HG03378 (cell line): ENCODE data around the gene LCE7A.

ENCODE experiments used
- ATAC-seq: cut with Tn5 transposase; IDR thresholded peaks from one replicate; pipeline ENCODE4 v1.9.1; 2021; ENCODE audit warnings: mild to moderate bottlenecking, moderate library complexity; ENCODE audit not compliant: unreplicated experiment

LCE7A gene, protein sequence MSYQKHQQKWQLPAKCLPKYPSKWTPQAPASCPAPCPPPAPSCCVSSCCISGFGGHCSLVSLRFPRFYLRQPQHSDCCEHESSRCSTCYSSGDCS

DNA sequence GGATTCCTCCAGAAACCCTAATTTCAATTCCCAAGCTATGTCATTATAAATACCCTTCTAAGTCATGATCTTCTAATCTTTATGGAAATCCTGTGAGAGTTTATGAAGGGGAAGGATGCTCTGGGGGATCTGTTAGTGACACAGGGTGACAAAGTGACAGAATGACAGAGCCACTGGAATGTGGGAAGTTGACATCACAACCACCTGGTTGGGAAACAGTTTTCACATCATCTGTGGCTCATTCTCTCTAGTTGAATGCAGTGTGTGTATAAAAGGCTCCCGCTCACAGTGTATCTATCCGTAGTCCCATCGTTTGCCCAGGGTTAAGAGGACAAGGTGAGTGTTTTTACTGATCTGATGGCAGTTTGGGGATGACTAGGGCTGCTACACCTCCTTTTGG, at the start of gene LCE7A:
Gene LCE7A (plus strand): TSS at position 301 of the 400 bp plus-strand sequence. CDS start 702 bp downstream, outside the sequence.
- ATAC-seq: no peak

DNA sequence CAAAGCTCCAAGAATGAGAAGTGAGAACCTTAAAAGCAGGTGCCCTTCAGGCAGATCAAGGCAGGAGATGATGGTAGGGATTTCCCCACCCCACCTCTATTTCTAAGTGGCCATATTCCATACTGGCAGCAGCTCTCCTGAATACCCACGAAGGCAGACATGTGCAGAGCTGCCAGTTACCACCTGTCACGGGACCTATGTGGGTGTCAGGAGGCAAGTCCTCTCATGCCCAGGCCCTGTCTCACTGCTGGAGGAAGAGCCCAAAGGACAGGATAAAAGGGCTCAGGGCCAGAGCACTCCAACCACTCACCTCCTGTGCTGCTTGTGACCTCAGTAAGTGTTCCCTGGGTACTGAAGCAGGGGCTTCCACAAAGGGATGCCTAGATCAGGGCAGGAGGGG, 48.7 kb upstream of the LCE7A start:
- no peak for ATAC-seq

DNA sequence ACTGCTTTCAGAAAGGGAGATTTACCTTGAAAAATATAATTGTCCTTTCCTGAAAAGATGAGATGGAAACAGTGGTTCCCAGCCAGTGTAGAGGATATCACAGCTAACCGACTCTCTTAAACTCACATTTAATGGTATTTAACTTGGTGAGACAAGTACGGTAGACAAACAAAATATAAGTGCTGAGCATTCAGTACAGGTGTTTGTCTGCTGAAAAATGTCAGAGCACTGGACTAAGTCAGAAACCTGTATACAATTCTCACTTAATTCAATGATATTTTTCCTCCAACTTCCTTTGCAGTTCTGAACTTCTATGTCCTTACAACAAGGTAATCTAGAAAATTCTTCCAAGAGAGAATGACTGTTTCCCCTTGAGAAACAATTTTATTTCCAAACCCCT, 48.1 kb upstream of the LCE7A start, which contains the start of gene LCE1B:
Gene LCE1B (plus strand): TSS at position 301 of the 400 bp plus-strand sequence. CDS start 476 bp downstream, outside the sequence.
- no peak for ATAC-seq

DNA sequence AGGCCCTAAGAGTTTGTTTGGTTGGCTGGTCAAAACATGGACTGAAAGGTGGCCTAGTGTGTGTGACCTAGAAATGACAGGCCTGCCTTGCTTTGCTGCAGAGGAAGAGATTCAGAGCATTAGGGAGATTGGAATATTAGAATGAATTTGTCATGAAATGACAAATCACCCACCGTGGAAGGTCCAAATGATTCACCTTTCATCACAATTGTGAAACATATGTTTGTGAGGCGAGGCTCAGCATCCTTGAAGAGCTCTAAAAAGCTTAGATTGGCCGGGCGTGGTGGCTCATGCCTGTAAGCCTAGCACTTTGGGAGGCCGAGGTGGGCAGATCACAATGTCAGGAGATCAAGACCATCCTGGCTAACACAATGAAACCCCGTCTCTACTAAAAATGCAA, 42.5 kb upstream of the LCE7A start:
- no peak for ATAC-seq

DNA sequence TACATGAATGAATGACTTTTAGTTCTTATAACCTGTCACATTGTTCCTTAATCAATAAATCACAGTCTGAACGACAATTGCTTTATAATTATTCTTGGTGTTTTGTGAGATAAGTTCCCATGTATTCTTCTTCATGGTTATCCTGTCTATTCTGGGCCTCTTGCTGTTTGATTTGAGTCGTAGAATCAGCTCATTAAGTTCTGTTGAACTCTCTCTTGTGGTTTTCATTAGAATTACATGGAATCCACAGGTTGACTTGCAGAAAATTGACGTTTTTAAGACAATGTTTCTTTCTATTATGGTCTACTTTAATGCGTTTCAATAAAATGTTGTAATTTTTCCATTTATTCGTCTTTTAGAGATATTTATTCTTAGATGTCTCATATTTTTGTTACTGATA, 36.5 kb upstream of the LCE7A start:
- ATAC-seq: no peak

DNA sequence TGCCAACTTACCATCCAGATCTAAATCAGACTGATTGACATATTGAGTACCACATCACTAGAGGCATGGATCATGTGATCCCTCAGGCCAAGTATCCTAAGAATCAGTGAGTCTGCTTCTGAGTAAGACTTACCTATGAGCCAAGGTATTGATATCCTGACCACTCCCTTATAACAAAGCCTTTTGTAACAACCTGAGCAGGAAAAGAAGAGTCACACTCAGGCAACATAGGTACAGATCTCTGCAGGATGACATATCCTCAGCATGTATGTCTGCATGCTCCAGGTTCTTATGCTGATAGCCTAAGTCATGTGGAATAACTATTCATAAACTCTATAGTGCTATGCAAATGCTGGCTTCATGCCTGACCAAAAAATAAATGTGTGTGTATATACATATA, 34.8 kb upstream of the LCE7A start:
- no peak for ATAC-seq

DNA sequence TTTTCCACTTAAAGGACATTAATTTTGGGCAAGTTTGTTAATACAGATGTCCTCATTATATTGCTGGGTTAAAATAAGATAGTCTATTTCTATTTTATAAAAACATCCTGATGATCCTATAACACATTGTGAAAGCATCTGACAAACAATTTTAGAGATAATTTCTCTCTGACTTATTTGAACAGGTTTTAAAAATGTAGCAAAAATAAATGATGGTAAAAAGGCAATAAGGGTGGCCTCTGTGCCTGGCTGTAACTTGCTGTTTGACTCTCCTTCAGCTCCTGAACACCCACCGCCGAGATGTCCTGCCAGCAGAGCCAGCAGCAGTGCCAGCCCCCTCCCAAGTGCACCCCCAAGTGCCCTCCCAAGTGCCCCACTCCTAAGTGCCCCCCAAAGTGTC, 32.6 kb upstream of the LCE7A start, which contains the start of gene LCE1A:
Gene LCE1A (plus strand): TSS at position 301 of the 400 bp plus-strand sequence. CDS start 0 bp downstream, at position 301.
- ATAC-seq: no peak

DNA sequence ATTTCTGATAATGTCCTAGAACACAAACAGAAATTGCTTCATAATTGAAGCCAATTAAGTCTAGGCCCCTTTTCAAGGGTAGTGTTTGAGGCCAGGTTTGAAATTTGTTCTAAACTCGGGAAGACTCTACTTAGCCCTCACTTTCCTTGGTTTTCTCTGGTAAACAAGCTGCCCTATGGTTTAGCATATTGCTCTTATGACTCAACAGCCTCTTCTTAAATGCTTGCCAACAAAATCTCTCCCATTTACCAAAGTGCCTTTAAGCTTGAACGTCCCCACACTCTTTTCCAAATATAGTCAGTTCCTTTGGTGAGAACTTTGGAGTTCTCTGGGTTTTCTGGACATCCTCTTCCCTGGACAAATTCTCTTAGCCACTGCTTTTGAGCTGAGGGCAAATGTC, 22.9 kb upstream of the LCE7A start:
- no peak for ATAC-seq

DNA sequence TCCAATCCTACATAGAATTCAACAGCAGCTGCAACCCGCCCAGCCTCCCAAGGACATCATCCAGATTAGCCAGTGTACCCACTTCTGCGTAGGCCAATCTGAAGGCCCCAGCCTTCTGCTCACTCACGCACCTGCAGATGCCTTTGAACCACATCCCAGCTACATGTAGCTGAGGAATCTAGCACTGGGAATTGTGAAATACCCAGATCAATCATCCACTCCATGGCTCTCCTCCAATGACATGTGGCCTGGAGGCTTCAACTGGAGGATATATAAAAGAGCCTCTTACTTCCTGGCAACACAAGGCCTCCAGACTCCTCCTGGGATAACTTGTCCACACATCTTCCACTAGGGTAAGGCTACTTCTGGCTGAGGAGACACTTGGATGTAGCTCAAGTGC, 17.2 kb upstream of the LCE7A start, which contains the start of gene LCE6A:
Gene LCE6A (plus strand): TSS at position 301 of the 400 bp plus-strand sequence. CDS start 665 bp downstream, outside the sequence.
- ATAC-seq: no peak

DNA sequence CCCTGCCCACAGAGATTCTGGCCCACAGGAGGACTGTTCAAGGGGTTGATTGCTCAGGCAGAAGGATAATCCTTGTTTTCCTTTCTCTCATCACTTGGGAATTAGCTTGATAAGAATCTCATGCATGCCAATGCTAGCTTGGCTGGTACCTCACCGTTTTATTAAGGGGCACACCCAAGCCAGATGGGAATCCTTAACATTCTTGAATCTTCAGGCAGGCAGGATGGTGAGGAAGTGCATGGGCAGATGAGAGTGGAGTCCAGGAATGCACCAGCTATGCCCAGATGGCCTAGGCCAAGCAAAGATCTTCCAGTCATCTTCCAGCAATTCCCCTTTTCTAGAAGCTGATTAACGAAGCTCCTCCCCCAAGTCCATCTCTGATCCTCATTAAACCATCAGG, 4.1 kb upstream of the LCE7A start:
- ATAC-seq: no peak

DNA sequence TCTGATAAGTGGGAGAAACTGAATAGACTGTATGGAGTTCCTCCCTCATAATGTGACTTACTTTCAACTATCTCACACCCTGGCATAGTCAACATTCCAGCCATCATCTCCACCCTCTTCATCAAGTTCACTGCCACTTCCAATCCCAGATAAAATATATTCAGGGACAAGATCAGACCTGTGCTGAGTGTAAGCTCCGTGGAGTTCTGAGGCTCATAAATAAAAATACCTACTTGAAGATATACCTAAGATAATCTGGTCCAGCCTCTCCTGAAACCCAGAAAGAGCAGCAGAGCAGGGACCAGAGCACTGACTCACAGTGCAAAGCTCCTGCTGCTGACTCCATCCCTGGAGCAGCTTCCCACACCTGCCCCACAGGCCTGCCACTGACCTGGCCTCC, 1.7 kb upstream of the LCE7A start:
- ATAC-seq: no peak

DNA sequence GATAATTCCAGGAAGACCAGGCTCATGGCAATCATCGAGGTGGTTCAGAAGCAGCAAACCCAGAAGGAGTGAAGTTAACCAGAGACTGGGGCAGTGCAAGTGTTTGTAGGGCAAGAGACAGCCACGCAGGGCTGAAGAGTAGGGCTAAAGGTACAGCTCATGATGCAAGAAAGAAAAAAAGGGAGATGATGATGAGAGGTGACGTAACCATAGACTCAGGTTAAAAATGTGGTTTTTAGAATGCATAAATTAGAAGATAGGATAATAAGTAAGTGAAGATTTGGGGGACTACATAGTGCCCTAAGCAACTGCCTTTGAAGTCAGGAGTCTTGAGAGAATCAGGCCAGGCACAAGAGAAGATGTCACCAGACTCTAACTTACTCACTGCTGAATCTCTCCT, 333 bp downstream of the LCE7A start:
- ATAC-seq: no peak

DNA sequence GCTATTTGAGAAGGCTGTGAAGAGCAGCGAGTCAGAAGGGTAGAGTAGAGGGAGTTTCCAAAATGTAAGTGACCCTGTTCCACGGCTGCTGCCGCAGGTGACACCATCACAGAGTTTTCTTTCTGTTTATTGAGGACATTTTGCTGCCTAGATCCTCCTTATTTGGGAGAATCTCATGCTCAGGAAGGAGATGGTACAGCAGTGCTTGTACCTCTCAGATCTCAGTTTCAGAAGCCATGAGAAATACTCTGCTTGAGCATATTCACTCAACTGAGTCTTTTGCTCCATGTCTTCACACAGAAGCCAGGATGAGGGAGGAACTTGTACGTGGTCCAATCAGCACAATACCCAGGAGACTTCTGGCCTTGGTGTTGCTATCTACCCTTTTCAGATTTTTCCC, 1.6 kb downstream of the LCE7A start:
- ATAC-seq: no peak

DNA sequence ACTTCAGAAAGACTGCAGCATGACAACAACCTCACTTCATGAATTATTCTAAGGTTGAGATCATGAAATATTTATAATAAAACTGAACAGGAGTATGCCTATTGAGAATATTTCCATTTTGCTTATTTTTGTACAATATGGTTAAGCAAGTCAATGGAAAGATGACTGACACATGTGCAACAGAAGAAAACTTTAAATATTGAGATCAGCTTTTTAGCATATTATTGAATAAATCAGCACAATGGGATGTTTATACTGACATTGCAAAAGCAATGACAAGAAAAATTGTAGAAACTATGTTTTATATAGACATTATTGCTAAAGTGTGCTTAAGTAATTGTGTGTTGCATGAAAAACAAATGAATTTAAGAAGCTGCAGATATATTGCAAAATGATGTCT, 4.6 kb downstream of the LCE7A start:
- ATAC-seq: no peak

DNA sequence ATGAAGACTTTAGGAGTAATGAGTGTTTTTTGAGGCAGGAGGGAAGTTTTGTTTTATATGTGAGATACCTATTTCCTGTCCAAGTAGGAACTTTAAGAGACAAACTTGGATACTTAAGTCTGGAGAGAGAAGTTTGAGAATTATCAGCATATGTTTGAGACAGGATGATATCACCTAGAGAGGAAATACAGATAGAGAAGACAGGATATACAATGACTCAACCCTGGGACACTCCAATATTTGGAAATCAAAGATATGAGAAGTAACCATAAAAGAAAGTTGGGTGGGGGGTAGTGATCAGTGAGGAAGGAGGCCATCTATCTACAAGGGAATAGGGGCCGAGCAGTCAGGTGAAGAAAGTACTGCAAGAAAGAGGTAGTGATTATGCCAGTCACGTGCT, 6.5 kb downstream of the LCE7A start:
- no peak for ATAC-seq

DNA sequence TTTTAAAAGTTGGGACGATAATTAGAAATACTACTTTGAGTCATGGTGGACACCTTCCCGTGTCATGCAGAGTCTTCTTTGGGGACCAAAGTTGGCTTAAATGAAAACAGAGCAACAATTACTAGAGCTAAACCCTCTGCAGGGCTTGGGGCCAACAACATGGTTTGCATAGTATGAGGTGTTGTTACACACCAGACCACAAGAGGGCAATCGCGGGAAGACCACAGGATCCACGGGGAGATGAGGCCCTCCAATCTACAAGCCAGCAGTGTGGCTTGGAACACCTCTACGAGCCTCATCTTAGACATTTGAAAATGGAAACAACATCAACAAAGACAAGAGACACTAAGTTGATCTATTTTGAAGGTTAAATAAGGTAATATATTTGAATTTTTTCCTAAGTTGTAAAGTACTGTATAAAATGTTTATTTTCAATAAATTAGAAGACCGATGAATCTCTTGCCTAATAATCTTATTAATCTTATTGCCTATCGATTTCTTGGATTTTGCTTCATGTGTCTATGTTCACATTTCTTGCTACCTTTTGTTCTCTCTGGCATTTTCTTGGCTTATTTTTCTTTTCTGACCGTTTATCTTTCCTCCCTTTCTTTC, 10.1 kb downstream of the LCE7A start:
- ATAC-seq: no peak

DNA sequence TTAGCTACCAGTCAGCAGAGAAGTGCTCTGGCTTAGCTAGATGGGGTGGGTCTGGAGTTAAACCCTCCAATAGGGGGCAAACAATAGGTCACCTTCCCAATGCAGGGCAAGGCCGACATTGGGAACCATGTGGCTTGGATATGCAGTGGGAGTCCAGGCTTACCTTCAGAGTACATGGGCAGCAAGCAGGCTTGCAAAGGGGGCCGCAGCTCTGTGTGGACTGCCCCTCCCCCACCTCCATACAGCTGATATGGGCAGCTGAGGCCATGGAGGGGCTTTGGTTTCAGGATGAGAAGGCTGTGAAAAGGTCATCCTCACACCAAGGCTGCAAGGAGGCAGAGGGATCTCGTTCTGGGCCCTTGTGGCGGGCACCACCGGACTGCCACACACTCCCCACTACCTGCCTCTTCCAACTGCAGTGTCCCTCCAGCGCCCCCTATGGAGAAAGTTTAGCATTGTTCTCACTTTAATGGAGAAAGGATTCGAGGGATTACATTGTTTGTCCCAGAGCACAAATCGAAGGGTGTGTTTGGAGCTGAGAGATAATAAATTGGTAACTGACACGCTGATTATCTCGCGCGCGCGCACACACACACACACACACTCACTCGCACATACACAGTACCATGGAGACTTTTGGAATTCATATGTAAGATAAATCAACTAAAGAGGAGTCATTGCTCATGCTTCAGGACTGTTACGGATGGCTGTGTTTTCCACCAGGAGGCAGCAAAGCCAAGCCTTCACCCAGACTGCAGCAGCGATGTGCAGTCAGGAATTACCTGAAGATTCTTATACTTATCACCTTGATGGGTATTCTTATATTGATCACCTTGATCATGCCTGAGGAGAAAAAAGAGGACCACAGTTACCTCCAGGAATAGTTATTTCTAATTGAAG, 11.3 kb downstream of the LCE7A start:
- ATAC-seq: no peak

DNA sequence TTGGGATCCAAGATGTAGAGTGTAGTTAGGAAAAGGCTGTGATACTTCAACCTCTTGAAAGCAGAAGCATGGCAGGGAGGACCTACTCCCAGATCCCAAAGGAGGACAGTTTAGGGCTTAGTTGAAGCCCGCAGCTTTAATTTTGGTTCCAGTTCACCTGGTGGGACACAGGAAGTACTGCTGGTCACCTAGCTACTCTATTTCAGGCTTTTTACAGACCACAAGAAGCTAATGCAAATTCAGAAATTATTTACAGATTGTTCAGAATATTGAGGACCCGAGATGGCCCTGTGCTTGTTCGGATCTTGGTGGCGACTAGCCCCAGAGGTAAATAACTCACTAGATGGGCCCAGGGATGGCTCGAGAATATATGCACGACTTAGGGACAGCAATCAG, 11.9 kb downstream of the LCE7A start:
- no peak for ATAC-seq

DNA sequence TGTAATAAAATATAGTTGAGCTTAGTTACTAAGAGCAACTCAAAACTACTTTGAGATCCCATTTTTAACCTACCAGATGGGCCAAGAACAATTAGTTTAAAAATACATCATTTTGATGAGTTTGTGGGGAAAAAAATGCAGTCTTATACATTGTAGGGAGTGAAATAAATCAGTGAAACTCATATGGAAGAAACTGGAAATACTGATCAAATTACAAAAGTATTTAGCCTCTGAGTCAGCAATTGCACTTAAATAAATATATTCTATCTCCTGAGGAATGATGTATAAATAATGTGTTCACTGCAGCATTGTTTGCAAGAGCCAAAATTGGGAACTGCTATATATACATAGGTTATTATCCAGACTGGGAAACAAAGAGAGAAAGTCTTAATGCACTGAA, 13.7 kb downstream of the LCE7A start:
- no peak for ATAC-seq

DNA sequence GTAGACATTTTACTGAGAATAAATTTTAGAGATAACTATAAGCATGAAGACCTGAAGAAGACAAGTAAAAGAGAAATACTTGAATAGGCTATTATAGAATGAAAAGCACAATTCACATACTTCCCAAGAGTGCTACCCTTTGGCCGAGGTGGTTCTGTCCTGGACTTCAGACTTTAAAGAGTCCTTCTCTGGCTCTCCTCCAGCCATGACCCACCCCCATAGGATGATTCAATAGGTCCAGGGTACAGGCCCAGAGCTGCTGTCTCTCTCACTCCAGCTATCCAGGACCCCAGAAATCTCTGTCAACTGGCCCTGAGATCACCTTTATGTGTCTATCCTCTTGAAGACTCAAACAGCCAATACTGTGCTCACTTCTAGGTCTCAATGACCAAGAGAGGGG, 17.0 kb downstream of the LCE7A start:
- no peak for ATAC-seq

DNA sequence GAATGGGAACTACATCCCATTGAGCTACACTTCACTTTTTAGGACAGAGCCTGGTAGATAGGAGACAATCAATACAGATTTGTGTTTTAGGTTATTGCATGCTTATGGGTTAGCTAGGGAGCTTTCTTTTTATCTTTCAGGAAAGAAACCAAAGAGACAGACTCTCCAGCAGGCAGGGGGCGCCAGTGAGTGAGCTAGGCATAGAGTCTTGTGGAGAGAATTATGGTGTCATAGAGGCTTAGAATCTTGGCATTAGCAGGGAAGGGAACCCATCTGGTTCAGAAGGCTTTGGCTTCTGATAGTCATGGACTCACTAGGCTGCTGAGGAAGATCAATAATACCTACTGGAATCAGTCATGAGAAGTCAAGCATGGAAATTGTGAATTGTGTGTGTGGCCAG, 18.2 kb downstream of the LCE7A start, which contains the start of gene SMCP:
Gene SMCP (plus strand): TSS at position 281 of the 400 bp plus-strand sequence. CDS start 6,101 bp downstream, outside the sequence.
- no peak for ATAC-seq
